ENCODE results near the gene PHLDA3.

- TF ChIP-seq CTCF (IDR thresholded peaks at IDR 0.05; ENCODE audit: extremely low read depth in 1 of 2, insufficient read depth in 1 of 2, low read depth in 1 of 2, low read length in 2 of 2): no peak
- TF ChIP-seq MAX (IDR thresholded peaks at IDR 0.05; ENCODE audit: insufficient read depth, insufficient read length): no peak
- no peak for TF ChIP-seq GATA2 (IDR thresholded peaks at IDR 0.05; ENCODE audit: insufficient read depth, insufficient read length, low read depth, low read length)
- no peak for TF ChIP-seq POLR2A (IDR thresholded peaks at IDR 0.05; ENCODE audit: low read depth, low read length)
- no peak for TF ChIP-seq POLR2AphosphoS5 (IDR thresholded peaks at IDR 0.05; ENCODE audit: insufficient read depth, low read depth, low read length)
- no peak for TF ChIP-seq EZH2 (IDR thresholded peaks at IDR 0.05; ENCODE audit: borderline replicate concordance, low read depth, low read length, severe bottlenecking)
Measured at GRCh38 chr1:201452866-201453265, 16.1 kb downstream of the PHLDA3 start.
